GM18517 (cell line): ENCODE results near the gene KNG1.

Experiments used
- ATAC-seq: cut with Tn5 transposase; IDR thresholded peaks from one replicate; pipeline ENCODE4 v1.9.1; 2021; ENCODE audit warnings: mild to moderate bottlenecking, moderate library complexity; ENCODE audit not compliant: unreplicated experiment

Gene KNG1

DNA sequence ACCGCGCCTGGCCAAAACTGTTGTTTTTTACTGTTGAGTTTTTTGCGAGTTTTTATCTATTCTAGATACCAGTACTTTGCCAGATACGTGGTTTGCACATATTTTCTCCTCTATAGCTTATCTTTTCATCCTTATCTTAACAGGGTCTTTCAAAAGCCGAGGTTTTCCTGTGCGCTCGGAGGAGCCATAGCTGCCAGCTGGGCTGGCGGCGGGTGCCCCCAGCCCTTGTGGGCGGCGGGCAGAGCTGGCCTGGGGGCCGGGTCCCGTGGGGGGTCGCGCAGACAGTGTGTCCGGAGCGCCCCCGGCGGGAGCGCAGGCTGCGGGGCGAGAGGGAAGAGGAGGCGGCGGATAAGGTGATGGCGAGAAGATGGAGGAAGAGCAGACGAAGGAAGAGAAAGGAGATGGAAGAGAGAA lies 55.1 kb downstream of the KNG1 start:
- ATAC-seq: peak; percentile 40

DNA sequence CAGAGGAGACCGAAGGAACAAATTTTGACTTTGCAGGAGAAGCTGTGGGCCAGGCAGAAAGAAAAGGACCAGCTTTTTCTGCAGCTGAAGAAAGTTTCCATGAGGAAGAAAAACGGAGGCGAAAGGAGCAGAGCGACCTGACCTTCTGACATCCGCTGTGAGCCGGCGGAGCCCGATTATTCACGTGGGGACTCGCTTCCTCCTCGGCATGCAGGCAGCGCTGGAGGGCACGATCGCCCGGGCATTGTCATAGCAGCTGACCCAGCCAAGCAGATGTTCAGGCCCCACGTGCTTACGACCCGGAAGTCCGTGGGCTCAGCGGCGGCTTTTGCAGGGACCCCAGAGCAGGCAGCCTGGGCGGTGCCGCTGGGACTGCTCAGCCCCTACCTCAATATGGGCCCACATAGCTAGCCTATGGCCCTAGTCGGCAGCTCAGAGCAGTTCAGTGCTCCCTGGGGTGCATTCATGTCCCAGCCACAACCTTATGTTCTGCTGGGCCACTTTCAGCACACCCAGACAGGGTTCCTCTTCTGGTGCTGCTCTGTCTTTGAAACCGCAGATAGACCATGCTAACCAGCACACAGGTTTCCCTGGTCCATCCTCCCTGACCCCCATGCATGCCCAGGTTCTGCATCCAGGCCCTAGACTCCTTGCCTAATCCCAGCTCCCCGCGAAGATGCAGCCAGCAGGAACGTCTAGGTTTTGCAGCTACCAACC lies 55.7 kb downstream of the KNG1 start:
- peak; percentile 91 for ATAC-seq

- ATAC-seq: no peak
These were observed 58.8 kb downstream of the KNG1 start for GRCh38 chr3:186775999-186776398.

GRCh38 chr3:186779204-186779603 lies 62.0 kb downstream of the KNG1 start:
- no peak for ATAC-seq

DNA sequence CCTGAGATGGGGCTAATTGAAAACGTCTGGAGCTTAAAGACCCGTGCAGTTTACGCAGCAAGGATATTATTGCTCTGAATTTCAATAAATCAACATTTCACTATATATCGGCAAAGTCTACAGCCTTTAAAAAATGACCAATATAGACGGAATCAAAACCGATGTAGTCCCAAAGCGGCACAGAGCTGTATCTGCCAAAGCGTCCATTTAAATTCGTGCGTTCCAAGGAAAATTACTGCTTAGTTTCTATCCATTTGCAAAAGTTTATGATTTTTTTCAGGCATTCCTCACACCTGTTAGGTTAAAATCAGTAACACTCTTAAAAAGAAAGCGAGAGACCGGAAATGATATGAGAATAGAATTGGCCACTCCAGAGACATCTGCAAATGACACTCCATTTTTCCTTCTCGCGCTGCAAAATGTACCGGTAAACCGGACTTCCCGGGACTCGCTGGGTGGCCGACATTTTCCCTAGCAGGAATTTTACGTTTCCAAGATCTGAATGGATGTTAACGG lies 65.4 kb downstream of the KNG1 start:
- ATAC-seq: peak; percentile 48

GRCh38 chr3:186783058-186783730 lies 66.0 kb downstream of the KNG1 start, which contains the start of gene EIF4A2:
Gene EIF4A2, plus strand, starts transcription at chr3:186783577. Its CDS starts 34 bp downstream, at chr3:186783611.
- ATAC-seq: peak; percentile 42

DNA sequence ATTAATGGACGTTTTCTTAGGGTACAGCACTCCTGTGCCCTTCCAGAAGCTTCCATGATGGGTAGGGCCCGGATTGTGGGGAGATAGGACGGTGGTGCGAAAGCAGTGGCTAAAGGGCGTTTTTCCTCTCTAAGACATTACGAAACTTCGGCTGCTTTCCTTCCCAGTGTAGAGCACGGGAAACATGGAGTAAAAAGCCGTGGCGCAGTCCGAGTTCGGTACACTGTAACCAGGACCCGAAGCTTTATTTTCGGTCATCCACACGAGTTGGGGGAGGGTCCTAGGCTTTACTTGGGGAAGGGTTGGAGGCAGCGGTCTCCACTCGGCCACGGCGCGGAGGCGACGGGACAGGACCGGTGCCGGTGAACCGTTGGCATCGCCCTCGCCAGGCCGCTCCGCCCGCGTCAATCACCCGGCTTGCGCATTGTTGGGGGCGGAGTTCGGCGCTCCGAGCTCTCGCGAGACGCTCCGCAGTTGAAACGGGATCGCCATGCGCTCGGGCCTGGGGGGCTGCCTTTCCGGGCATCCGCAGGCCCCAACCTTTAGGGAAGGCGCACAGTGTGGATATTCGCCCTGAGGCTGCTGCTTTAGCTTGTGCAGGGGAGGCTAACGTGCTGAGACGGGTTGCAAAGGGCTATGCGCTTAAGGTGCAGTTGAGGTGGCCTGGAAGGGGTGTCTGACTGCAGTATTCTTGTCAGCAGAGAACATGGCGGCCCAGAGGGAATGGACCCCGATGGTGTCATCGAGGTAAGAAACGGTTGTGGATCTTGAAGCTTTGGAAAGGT lies 66.8 kb downstream of the KNG1 start:
- peak; percentile 35 for ATAC-seq

DNA sequence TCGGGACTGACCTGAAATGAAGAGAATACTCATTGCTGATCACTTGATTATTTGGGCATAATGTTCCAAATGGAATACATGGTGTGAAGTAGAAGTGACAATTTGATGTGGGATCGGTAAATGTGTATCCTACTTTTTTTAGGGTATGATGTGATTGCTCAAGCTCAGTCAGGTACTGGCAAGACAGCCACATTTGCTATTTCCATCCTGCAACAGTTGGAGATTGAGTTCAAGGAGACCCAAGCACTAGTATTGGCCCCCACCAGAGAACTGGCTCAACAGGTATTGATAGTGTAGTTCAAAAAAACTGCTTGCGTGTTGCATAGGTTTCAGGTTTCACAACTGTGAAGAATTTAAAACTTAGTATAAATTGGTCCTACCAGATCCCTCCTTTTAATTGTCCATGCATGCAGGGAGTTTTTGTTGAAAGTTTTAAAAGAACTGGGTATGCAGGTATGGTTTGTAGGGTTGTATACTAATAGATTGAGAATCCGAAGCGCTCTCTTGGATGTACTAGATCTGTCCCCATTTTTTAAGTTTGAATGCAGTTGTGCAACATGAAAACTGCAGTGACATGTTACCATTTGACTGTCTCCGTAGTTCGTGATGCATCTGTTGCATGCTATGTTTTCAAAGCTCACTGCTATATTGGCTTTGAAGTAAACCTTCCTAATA lies 67.8 kb downstream of the KNG1 start:
- no peak for ATAC-seq

GRCh38 chr3:186785495-186786018 lies 68.4 kb downstream of the KNG1 start:
- ATAC-seq: no peak

DNA sequence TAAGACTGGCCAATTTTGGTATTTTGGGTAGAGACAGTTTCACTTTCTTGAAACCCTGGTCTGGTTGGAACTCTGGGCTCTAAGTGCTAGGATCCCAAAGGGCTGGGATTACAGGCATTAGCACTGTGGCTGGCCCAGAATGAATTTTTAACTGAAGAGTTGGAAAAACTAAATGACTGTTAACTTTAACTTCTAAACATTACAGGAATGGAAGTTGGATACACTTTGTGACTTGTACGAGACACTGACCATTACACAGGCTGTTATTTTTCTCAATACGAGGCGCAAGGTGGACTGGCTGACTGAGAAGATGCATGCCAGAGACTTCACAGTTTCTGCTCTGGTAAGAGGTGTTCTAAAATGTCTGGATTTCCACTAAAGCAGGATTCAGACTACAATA lies 69.8 kb downstream of the KNG1 start:
- no peak for ATAC-seq

- ATAC-seq: no peak
These were observed 70.7 kb downstream of the KNG1 start for GRCh38 chr3:186787642-186788481.

DNA sequence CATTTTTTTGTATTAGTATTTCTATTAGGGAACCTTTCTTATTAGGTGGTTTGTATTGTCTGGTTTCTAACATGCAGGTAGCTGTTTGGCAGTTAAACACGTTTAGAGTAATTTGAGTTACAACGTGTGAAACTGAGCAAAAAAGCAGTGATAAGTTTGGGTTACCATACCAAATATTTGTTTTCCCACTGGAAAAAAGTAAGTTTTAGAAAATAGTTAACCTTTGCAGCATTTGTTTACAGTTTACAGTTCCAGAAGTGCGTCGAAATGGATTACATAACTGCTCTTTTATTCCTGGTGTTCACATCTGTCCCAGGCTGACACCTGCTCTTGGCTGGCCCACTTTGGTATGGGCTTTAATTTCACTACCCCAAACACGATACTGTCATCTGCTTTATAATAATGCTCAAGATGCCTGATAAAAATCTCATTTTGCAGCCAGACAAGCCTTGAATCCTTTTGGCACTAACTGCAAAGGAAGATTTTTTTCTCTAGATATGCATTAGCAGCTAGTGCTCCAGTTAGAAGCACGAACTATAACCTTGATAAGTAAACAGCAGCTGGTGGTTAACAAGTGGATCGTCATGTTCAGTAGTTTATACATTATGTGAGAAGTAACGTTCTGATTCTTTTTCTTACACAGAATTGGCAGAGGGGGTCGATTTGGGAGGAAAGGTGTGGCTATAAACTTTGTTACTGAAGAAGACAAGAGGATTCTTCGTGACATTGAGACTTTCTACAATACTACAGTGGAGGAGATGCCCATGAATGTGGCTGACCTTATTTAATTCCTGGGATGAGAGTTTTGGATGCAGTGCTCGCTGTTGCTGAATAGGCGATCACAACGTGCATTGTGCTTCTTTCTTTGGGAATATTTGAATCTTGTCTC lies 71.6 kb downstream of the KNG1 start:
- no peak for ATAC-seq

DNA sequence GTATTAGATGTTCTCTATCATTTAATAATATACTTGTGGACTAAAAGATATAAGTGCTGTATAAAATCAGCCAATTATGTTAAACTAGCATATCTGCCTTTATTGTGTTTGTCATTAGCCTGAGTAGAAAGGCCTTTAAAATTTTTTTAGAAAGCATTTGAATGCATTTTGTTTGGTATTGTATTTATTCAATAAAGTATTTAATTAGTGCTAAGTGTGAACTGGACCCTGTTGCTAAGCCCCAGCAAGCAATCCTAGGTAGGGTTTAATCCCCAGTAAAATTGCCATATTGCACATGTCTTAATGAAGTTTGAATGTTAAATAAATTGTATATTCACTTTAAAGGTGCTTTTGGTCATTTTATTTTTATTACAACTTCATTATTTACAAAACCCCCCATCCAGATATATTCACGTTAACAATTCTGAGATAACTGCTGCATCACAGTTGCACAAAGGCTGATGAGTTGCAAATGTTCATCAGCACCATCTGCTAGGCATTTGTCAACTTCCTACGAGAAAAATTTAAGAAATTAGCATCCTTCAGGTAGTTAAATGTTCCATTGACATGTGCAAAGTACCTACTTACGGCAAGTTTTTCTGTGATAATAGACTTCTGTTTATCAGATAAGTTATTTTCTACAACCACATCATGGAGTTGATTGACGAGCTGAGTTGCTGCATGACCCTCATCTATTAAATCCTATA lies 72.5 kb downstream of the KNG1 start:
- no peak for ATAC-seq

- no peak for ATAC-seq
These were observed 73.3 kb downstream of the KNG1 start for GRCh38 chr3:186790261-186790981.
